Panc1 (cell line): ENCODE results near the gene HOPX.

Source experiments
- CTCF ChIP-seq: fragments of 450-650 bp; IDR thresholded peaks from 2 replicates; pipeline ENCODE4 v1.5.1; 2017; ENCODE audit warnings: mild to moderate bottlenecking
- POLR2AphosphoS5 ChIP-seq: IDR thresholded peaks from 2 replicates; pipeline ENCODE4 v1.6.1; 2012; ENCODE audit warnings: mild to moderate bottlenecking, low read depth, low read length, moderate library complexity

- TF ChIP-seq CTCF, result no peak
- TF ChIP-seq POLR2AphosphoS5, result no peak
Observed at GRCh38 chr4:56659946-56660345, 21.1 kb downstream of the HOPX start.
